ENCODE measurements around the gene PGAP1. TPM values are rescaled to one million over a fixed set of nuclear protein-coding genes. Genes with fewer than 3 reads are reported as not detected.

PGAP1 gene
- polyA plus RNA-seq, 1 of the 3 experiments (the other 2 are of a cell fraction) = 3.4 TPM

- 92% methylated on average over 2 of the region's 2 CpGs for WGBS (ENCODE audit: low lambda C conversion rate)
- ChIA-PET POLR2A (no interaction called here), CTCF (interaction anchor here (0.9 to 1.1 kb wide), 2 partner anchors 15 to 24 kb away, joined by 3 read pairs; no protein-coding TSS in a partner anchor)
Observed at GRCh38 chr2:196891136-196891535, 35.4 kb downstream of the PGAP1 start.

GRCh38 chr2:196887431-196887830, 39.1 kb downstream of the PGAP1 start:
- H3F3A ChIP-seq (replicated peaks; ENCODE audit: insufficient read depth) = peaks cover 1% of the 10 kb centered on the region
- POLR2A ChIA-PET = no interaction called here
- H3K27me3 ChIP-seq (ENCODE audit: insufficient read depth) = no peaks in the 10 kb centered on the region
- no peaks in the 10 kb centered on the region for H4K20me1 ChIP-seq (ENCODE audit: insufficient read depth)
- H3K79me2 ChIP-seq (ENCODE audit: insufficient read depth) = no peaks in the 10 kb centered on the region
- no peaks in the 10 kb centered on the region; a peak in 1 of 4 replicates for H3K4me1 ChIP-seq (ENCODE audit: control insufficient read depth in 1 of 2, insufficient read depth in 2 of 2, low read depth in 1 of 2, low read length in 1 of 2)
- no peak overlapping the region for H2AFZ ChIP-seq (ENCODE audit: low read depth)
- TF ChIP-seq USF1 (IDR thresholded peaks at IDR 0.05; ENCODE audit: borderline replicate concordance, low read depth) = no peak
- no peak for TF ChIP-seq TAF1 (IDR thresholded peaks at IDR 0.05; ENCODE audit: borderline replicate concordance, low read depth, low read length)
- TF ChIP-seq FOSL2 (IDR thresholded peaks at IDR 0.05; ENCODE audit: borderline replicate concordance, low read depth) = no peak
- no peak for TF ChIP-seq JUND (IDR thresholded peaks at IDR 0.05)
- no peak for TF ChIP-seq ELF1 (IDR thresholded peaks at IDR 0.05)
- no peak overlapping the region for H3K9ac ChIP-seq
- H3K9me2 ChIP-seq = no peaks in the 10 kb centered on the region; the same call in 1 of the 2 replicates
- peaks cover 67 to 71% of the 10 kb centered on the region in 2 experiments for H3K36me3 ChIP-seq (replicated peaks in 1 of 2; ENCODE audit: control insufficient read depth in 1 of 2, insufficient read depth in 2 of 2, low read length in 1 of 2)
- no peak overlapping the region for H3K4me3 ChIP-seq (ENCODE audit: low read depth in 2 of 2, low read length in 1 of 2)
- CTCF ChIA-PET = interaction anchor here (1.8 kb wide), 1 partner anchor 10 kb away, joined by 5 read pairs; no protein-coding TSS in a partner anchor
- no peaks in the 10 kb centered on the region for H3K9me3 ChIP-seq
- no peak overlapping the region for H3K27ac ChIP-seq (ENCODE audit: low read depth in 2 of 2, low read length in 1 of 2)
- no peak for DNase-seq
- no peak overlapping the region for H3K4me2 ChIP-seq

More at GRCh38 chr2:196891136-196891535, 35.4 kb downstream of the PGAP1 start:
- H4K20me1 ChIP-seq (ENCODE audit: insufficient read depth) = no peaks in the 10 kb centered on the region
- no peaks in the 10 kb centered on the region; a peak in 1 of 4 replicates for H3K4me1 ChIP-seq (ENCODE audit: control insufficient read depth in 1 of 2, insufficient read depth in 2 of 2, low read depth in 1 of 2, low read length in 1 of 2)
- no peaks in the 10 kb centered on the region; the same call in 1 of the 2 replicates for H3K9me2 ChIP-seq
- TF ChIP-seq POLR2AphosphoS5 (IDR thresholded peaks at IDR 0.05; ENCODE audit: low read depth, low read length) (no peak), TEAD4 (IDR thresholded peaks at IDR 0.05; ENCODE audit: borderline replicate concordance, insufficient read depth) (no peak), FOXM1 (IDR thresholded peaks at IDR 0.05; ENCODE audit: low read depth) (no peak), MEF2A (IDR thresholded peaks at IDR 0.05; ENCODE audit: borderline replicate concordance, low read depth) (no peak), RXRA (IDR thresholded peaks at IDR 0.05; ENCODE audit: borderline replicate concordance, low read depth) (no peak), USF1 (IDR thresholded peaks at IDR 0.05; ENCODE audit: borderline replicate concordance, low read depth) (no peak), GATA2 (CRISPR knock-in tag; IDR thresholded peaks at IDR 0.05) (no peak), MAX (IDR thresholded peaks at IDR 0.05; ENCODE audit: low read depth) (no peak), RAD21 (IDR thresholded peaks at IDR 0.05; ENCODE audit: low read length) (no peak), EP300 (IDR thresholded peaks at IDR 0.05; ENCODE audit: borderline replicate concordance in 1 of 2, low read depth in 1 of 2, low read length in 1 of 2) (no peak)
- no peak overlapping the region for H3K27ac ChIP-seq (ENCODE audit: low read depth in 2 of 2, low read length in 1 of 2)
- no peak overlapping the region for H3K4me2 ChIP-seq
- H3K9ac ChIP-seq = no peak overlapping the region
- no peak overlapping the region for H3K4me3 ChIP-seq (ENCODE audit: low read depth in 2 of 2, low read length in 1 of 2)
- DNase-seq = no peak
- H3K79me2 ChIP-seq (ENCODE audit: insufficient read depth) = no peaks in the 10 kb centered on the region
- H3K36me3 ChIP-seq (replicated peaks in 1 of 2; ENCODE audit: control insufficient read depth in 1 of 2, insufficient read depth in 2 of 2, low read length in 1 of 2) = peaks cover 70 to 74% of the 10 kb centered on the region in 2 experiments
- H2AFZ ChIP-seq (ENCODE audit: low read depth) = no peak overlapping the region
- H3K27me3 ChIP-seq (ENCODE audit: insufficient read depth) = no peaks in the 10 kb centered on the region
- H3F3A ChIP-seq (replicated peaks; ENCODE audit: insufficient read depth) = peaks cover 7% of the 10 kb centered on the region
- H3K9me3 ChIP-seq = no peaks in the 10 kb centered on the region
